ENCODE data around the gene MAST4. TPM values are rescaled to one million over a fixed set of nuclear protein-coding genes. Genes with fewer than 3 reads are reported as not detected.

Gene MAST4
- polyA plus RNA-seq, 2 of the 4 experiments (the other 2 are of a cell fraction), result 1.2 to 5.8 TPM

GRCh38 chr5:66739021-66739420 is 142.8 kb downstream of the MAST4 start:
- H3K27ac ChIP-seq, result no peak overlapping the region
- POLR2A ChIA-PET, result no interaction called here
- H3K4me1 ChIP-seq, result 0 out of 3 replicates have a peak, but pooled peaks cover 2% of the 10 kb centered on the region
- no peak for TF ChIP-seq GATA3 (IDR thresholded peaks at IDR 0.05; ENCODE audit: borderline replicate concordance)
- TF ChIP-seq JUN (IDR thresholded peaks at IDR 0.05), result no peak
- no peak for TF ChIP-seq HDAC2 (IDR thresholded peaks at IDR 0.05)
- no peak for TF ChIP-seq RFX5 (IDR thresholded peaks at IDR 0.05)
- no peak for TF ChIP-seq CHD2 (IDR thresholded peaks at IDR 0.05; ENCODE audit: low read length, partially characterized antibody)
- no peak for TF ChIP-seq E2F6 (IDR thresholded peaks at IDR 0.05; ENCODE audit: borderline replicate concordance, low read depth)
- TF ChIP-seq ZNF302 (CRISPR knock-in tag; IDR thresholded peaks at IDR 0.05), result no peak
- no peak for TF ChIP-seq CHD4 (IDR thresholded peaks at IDR 0.05; ENCODE audit: borderline replicate concordance)
- TF ChIP-seq SREBF2 (IDR thresholded peaks at IDR 0.05), result no peak
- no peak for TF ChIP-seq PBX3 (IDR thresholded peaks at IDR 0.05)
- TF ChIP-seq ZFP36 (IDR thresholded peaks at IDR 0.05; ENCODE audit: borderline replicate concordance, partially characterized antibody), result no peak
- TF ChIP-seq, protein P1, sequence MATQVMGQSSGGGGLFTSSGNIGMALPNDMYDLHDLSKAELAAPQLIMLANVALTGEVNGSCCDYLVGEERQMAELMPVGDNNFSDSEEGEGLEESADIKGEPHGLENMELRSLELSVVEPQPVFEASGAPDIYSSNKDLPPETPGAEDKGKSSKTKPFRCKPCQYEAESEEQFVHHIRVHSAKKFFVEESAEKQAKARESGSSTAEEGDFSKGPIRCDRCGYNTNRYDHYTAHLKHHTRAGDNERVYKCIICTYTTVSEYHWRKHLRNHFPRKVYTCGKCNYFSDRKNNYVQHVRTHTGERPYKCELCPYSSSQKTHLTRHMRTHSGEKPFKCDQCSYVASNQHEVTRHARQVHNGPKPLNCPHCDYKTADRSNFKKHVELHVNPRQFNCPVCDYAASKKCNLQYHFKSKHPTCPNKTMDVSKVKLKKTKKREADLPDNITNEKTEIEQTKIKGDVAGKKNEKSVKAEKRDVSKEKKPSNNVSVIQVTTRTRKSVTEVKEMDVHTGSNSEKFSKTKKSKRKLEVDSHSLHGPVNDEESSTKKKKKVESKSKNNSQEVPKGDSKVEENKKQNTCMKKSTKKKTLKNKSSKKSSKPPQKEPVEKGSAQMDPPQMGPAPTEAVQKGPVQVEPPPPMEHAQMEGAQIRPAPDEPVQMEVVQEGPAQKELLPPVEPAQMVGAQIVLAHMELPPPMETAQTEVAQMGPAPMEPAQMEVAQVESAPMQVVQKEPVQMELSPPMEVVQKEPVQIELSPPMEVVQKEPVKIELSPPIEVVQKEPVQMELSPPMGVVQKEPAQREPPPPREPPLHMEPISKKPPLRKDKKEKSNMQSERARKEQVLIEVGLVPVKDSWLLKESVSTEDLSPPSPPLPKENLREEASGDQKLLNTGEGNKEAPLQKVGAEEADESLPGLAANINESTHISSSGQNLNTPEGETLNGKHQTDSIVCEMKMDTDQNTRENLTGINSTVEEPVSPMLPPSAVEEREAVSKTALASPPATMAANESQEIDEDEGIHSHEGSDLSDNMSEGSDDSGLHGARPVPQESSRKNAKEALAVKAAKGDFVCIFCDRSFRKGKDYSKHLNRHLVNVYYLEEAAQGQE (IDR thresholded peaks at IDR 0.05), result no peak
- TF ChIP-seq ZC3H11A (IDR thresholded peaks at IDR 0.05), result no peak
- no peak for TF ChIP-seq HOXA7 (CRISPR knock-in tag; IDR thresholded peaks at IDR 0.05)
- no peak for TF ChIP-seq POLR2A (IDR thresholded peaks at IDR 0.05; ENCODE audit: low read length)
- TF ChIP-seq CEBPB (IDR thresholded peaks at IDR 0.05), result no peak
- no peak for TF ChIP-seq HOXB5 (CRISPR knock-in tag; IDR thresholded peaks at IDR 0.05)
- H3K4me3 ChIP-seq, result no peak overlapping the region
- DNase-seq (ENCODE audit: low read depth in 1 of 2, low spot score in 1 of 2), result no peak
- FAIRE-seq, result no peak
- 56% methylated on average over 3 of the region's 3 CpGs for WGBS (ENCODE audit: missing lambda C conversion rate)
- CTCF ChIA-PET, result no interaction called here
- H3K4me2 ChIP-seq, result no peak overlapping the region
- H3K9me3 ChIP-seq, result no peaks in the 10 kb centered on the region
- ATAC-seq, result no peak

- Histone ChIP-seq H3K4me2 (no peak overlapping the region), H3K4me3 (no peak overlapping the region), H3K27ac (no peak overlapping the region), H3K4me1 (0 out of 3 replicates have a peak, but pooled peaks cover 2% of the 10 kb centered on the region), H3K9me3 (no peaks in the 10 kb centered on the region)
- no peak for TF ChIP-seq TFCP2L1 (CRISPR knock-in tag; IDR thresholded peaks at IDR 0.05)
- no peak for TF ChIP-seq EHF (CRISPR knock-in tag; IDR thresholded peaks at IDR 0.05)
- no peak for TF ChIP-seq KDM5A (IDR thresholded peaks at IDR 0.05)
- TF ChIP-seq ZFP36 (IDR thresholded peaks at IDR 0.05; ENCODE audit: borderline replicate concordance, partially characterized antibody), result no peak
- no peak for TF ChIP-seq MAZ (IDR thresholded peaks at IDR 0.05; ENCODE audit: borderline replicate concordance, low read depth, low read length)
- no peak for TF ChIP-seq E2F6 (IDR thresholded peaks at IDR 0.05; ENCODE audit: borderline replicate concordance, low read depth)
- no peak for TF ChIP-seq ELK1 (IDR thresholded peaks at IDR 0.05; ENCODE audit: low read depth, low read length)
- TF ChIP-seq CHD4 (IDR thresholded peaks at IDR 0.05; ENCODE audit: borderline replicate concordance), result no peak
- TF ChIP-seq MAFK (IDR thresholded peaks at IDR 0.05; ENCODE audit: partially characterized antibody), result no peak
- no peak for TF ChIP-seq HOXA7 (CRISPR knock-in tag; IDR thresholded peaks at IDR 0.05)
- no peak for TF ChIP-seq EP300 (IDR thresholded peaks at IDR 0.05)
- TF ChIP-seq, protein P2, sequence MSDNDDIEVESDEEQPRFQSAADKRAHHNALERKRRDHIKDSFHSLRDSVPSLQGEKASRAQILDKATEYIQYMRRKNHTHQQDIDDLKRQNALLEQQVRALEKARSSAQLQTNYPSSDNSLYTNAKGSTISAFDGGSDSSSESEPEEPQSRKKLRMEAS (IDR thresholded peaks at IDR 0.05), result no peak
- TF ChIP-seq MYC (IDR thresholded peaks at IDR 0.05; ENCODE audit: borderline replicate concordance, low read length), result no peak
- ChIA-PET CTCF (interaction anchor here (2.1 kb wide), 1 partner anchor 17 kb away, joined by 7 read pairs; no protein-coding TSS in a partner anchor), POLR2A (no interaction called here)
- DNase-seq (ENCODE audit: low read depth in 1 of 2, low spot score in 1 of 2) (no peak), FAIRE-seq (no peak), ATAC-seq (no peak)
- 21% methylated on average over 3 of the region's 3 CpGs for WGBS (ENCODE audit: missing lambda C conversion rate)
Measured at GRCh38 chr5:66739951-66740350, 143.8 kb downstream of the MAST4 start.

All from A549 (cell line).